ENCODE measurements around the gene FIBP.
"Not testable (repeated sequence)": the region's sequence is repeated elsewhere in the genome, so short reads cannot be mapped to it uniquely, and the experiment has no call there.

FIBP gene

GRCh38 chr11:65896034-65896999 is 8.0 kb upstream of the FIBP start:
- no peak overlapping the region for H3K9ac ChIP-seq (ENCODE audit: low read length)
- H3K4me1 ChIP-seq (ENCODE audit: insufficient read depth, low read length), result peaks cover 25% of the 10 kb centered on the region
- H3K27me3 ChIP-seq (ENCODE audit: control insufficient read depth in 1 of 2, insufficient read depth in 2 of 2, low read length in 2 of 2), result peaks cover 7 to 8% of the 10 kb centered on the region in 2 donors

GRCh38 chr11:65895482-65895981 is 7.3 kb upstream of the FIBP start:
- peaks cover 21% of the 10 kb centered on the region for H3K4me1 ChIP-seq (ENCODE audit: insufficient read depth, low read length)
- H3K27ac ChIP-seq (ENCODE audit: low read depth, low read length), result no peak overlapping the region
- H3K36me3 ChIP-seq (ENCODE audit: insufficient read depth, low read length), result no peaks in the 10 kb centered on the region
- H3K9me3 ChIP-seq (ENCODE audit: low read length), result no peaks in the 10 kb centered on the region
- peaks cover 7 to 8% of the 10 kb centered on the region in 2 donors for H3K27me3 ChIP-seq (ENCODE audit: control insufficient read depth in 1 of 2, insufficient read depth in 2 of 2, low read length in 2 of 2)
- H3K4me3 ChIP-seq (ENCODE audit: low read depth in 1 of 2, low read length in 2 of 2), result no peak overlapping the region
- H3K9ac ChIP-seq (ENCODE audit: low read length), result no peak overlapping the region

More at GRCh38 chr11:65896034-65896999, 8.0 kb upstream of the FIBP start:
- no peak overlapping the region for H3K4me3 ChIP-seq (ENCODE audit: low read depth in 1 of 2, low read length in 2 of 2)
- no peaks in the 10 kb centered on the region for H3K9me3 ChIP-seq (ENCODE audit: low read length)
- H3K27ac ChIP-seq (ENCODE audit: low read depth, low read length), result no peak overlapping the region
- no peaks in the 10 kb centered on the region for H3K36me3 ChIP-seq (ENCODE audit: insufficient read depth, low read length)

GRCh38 chr11:65894034-65894591 is 5.8 kb upstream of the FIBP start:
- H3K4me1 ChIP-seq (ENCODE audit: insufficient read depth, low read length), result peaks cover 32% of the 10 kb centered on the region
- H3K36me3 ChIP-seq (ENCODE audit: insufficient read depth, low read length), result no peaks in the 10 kb centered on the region
- H3K9ac ChIP-seq (ENCODE audit: low read length), result peak overlapping the region; percentile 25
- peak overlapping the region in 1 of 2 donors; percentile 27 for H3K4me3 ChIP-seq (ENCODE audit: low read depth in 1 of 2, low read length in 2 of 2)
- peak overlapping the region; percentile 90 for H3K27ac ChIP-seq (ENCODE audit: low read depth, low read length)
- peaks cover 2 to 7% of the 10 kb centered on the region in 2 donors for H3K27me3 ChIP-seq (ENCODE audit: control insufficient read depth in 1 of 2, insufficient read depth in 2 of 2, low read length in 2 of 2)
- H3K9me3 ChIP-seq (ENCODE audit: low read length), result no peaks in the 10 kb centered on the region

GRCh38 chr11:65892661-65893317 is 4.5 kb upstream of the FIBP start:
- Histone ChIP-seq H3K9me3 (ENCODE audit: low read length) (no peaks in the 10 kb centered on the region), H3K27ac (ENCODE audit: low read depth, low read length) (peak overlapping the region; percentile 99), H3K27me3 (ENCODE audit: control insufficient read depth in 1 of 2, insufficient read depth in 2 of 2, low read length in 2 of 2) (no peaks in the 10 kb centered on the region), H3K4me3 (ENCODE audit: low read depth in 1 of 2, low read length in 2 of 2) (no peak overlapping the region), H3K4me1 (ENCODE audit: insufficient read depth, low read length) (peaks cover 39% of the 10 kb centered on the region), H3K9ac (ENCODE audit: low read length) (no peak overlapping the region), H3K36me3 (ENCODE audit: insufficient read depth, low read length) (no peaks in the 10 kb centered on the region)

- Histone ChIP-seq H3K4me3 (ENCODE audit: low read depth in 1 of 2, low read length in 2 of 2) (peak overlapping the region; percentile 74 to 94), H3K27ac (ENCODE audit: low read depth, low read length) (peak overlapping the region; percentile 99), H3K4me1 (ENCODE audit: insufficient read depth, low read length) (peaks cover 46% of the 10 kb centered on the region), H3K9ac (ENCODE audit: low read length) (peak overlapping the region; percentile 65)
- H3K36me3 ChIP-seq (ENCODE audit: insufficient read depth, low read length); H3K9me3 ChIP-seq (ENCODE audit: low read length); H3K27me3 ChIP-seq (ENCODE audit: control insufficient read depth in 1 of 2, insufficient read depth in 2 of 2, low read length in 2 of 2): not testable (repeated sequence)
These were observed 3.9 kb upstream of the FIBP start for GRCh38 chr11:65892137-65892540.

- H3K4me1 ChIP-seq (ENCODE audit: insufficient read depth, low read length), result peaks cover 51% of the 10 kb centered on the region
- peaks cover 4% of the 10 kb centered on the region for H3K36me3 ChIP-seq (ENCODE audit: insufficient read depth, low read length)
- H3K27me3 ChIP-seq (ENCODE audit: control insufficient read depth in 1 of 2, insufficient read depth in 2 of 2, low read length in 2 of 2), result no peaks in the 10 kb centered on the region
- H3K27ac ChIP-seq (ENCODE audit: low read depth, low read length), result peak overlapping the region; percentile 99
- H3K9me3 ChIP-seq (ENCODE audit: low read length), result no peaks in the 10 kb centered on the region
- H3K9ac ChIP-seq (ENCODE audit: low read length), result peak overlapping the region; percentile 65
- H3K4me3 ChIP-seq (ENCODE audit: low read depth in 1 of 2, low read length in 2 of 2), result peak overlapping the region; percentile 74 to 94
These were observed 3.2 kb upstream of the FIBP start for GRCh38 chr11:65891219-65892136.

GRCh38 chr11:65890324-65891218 is 2.3 kb upstream of the FIBP start, which contains the start of gene CCDC85B:
Gene CCDC85B, plus strand, starts transcription at chr11:65890673. Its CDS starts 111 bp downstream, at chr11:65890784.
- no peaks in the 10 kb centered on the region for H3K9me3 ChIP-seq (ENCODE audit: low read length)

GRCh38 chr11:65887723-65888162 is 528 bp downstream of the FIBP start:
- H3K9ac ChIP-seq (ENCODE audit: low read length), result peak overlapping the region; percentile 23
- H3K36me3 ChIP-seq (ENCODE audit: insufficient read depth, low read length), result peaks cover 36% of the 10 kb centered on the region
- H3K4me1 ChIP-seq (ENCODE audit: insufficient read depth, low read length), result peaks cover 51% of the 10 kb centered on the region

More at GRCh38 chr11:65890324-65891218, 2.3 kb upstream of the FIBP start, which contains the start of gene CCDC85B:
- Histone ChIP-seq H3K4me1 (ENCODE audit: insufficient read depth, low read length) (peaks cover 51% of the 10 kb centered on the region), H3K4me3 (ENCODE audit: low read depth in 1 of 2, low read length in 2 of 2) (peak within 1 kb of the TSS; percentile 74 to 94), H3K27ac (ENCODE audit: low read depth, low read length) (peak within 1 kb of the TSS; percentile 99), H3K9ac (ENCODE audit: low read length) (peak within 1 kb of the TSS; percentile 92), H3K36me3 (ENCODE audit: insufficient read depth, low read length) (peaks cover 14% of the 10 kb centered on the region), H3K27me3 (ENCODE audit: control insufficient read depth in 1 of 2, insufficient read depth in 2 of 2, low read length in 2 of 2) (no peaks in the 10 kb centered on the region)

GRCh38 chr11:65886826-65887722 is 1.2 kb downstream of the FIBP start:
- Histone ChIP-seq H3K27ac (ENCODE audit: low read depth, low read length) (peak overlapping the region; percentile 99), H3K9ac (ENCODE audit: low read length) (peak overlapping the region; percentile 23), H3K36me3 (ENCODE audit: insufficient read depth, low read length) (peaks cover 37% of the 10 kb centered on the region), H3K4me1 (ENCODE audit: insufficient read depth, low read length) (peaks cover 45% of the 10 kb centered on the region), H3K27me3 (ENCODE audit: control insufficient read depth in 1 of 2, insufficient read depth in 2 of 2, low read length in 2 of 2) (no peaks in the 10 kb centered on the region), H3K9me3 (ENCODE audit: low read length) (no peaks in the 10 kb centered on the region), H3K4me3 (ENCODE audit: low read depth in 1 of 2, low read length in 2 of 2) (peak overlapping the region in 1 of 2 donors; percentile 52)

More at GRCh38 chr11:65887723-65888162, 528 bp downstream of the FIBP start:
- H3K27me3 ChIP-seq (ENCODE audit: control insufficient read depth in 1 of 2, insufficient read depth in 2 of 2, low read length in 2 of 2), result no peaks in the 10 kb centered on the region
- H3K27ac ChIP-seq (ENCODE audit: low read depth, low read length), result peak overlapping the region; percentile 99
- H3K4me3 ChIP-seq (ENCODE audit: low read depth in 1 of 2, low read length in 2 of 2), result peak overlapping the region; percentile 52 to 84
- H3K9me3 ChIP-seq (ENCODE audit: low read length), result no peaks in the 10 kb centered on the region
